KG1 (cell line): Measurements from ENCODE around the gene CATSPERZ.

Experiments
- DNase-seq: peaks from one replicate; lab custom pipeline; 2025; lab: John Stamatoyannopoulos, UW

Gene CATSPERZ

GRCh38 chr11:64342869-64343745 lies 42.9 kb downstream of the CATSPERZ start:
- DNase-seq: no peak

- no peak for DNase-seq
These were observed 43.8 kb downstream of the CATSPERZ start for GRCh38 chr11:64343767-64344559.

GRCh38 chr11:64344787-64345186 lies 44.6 kb downstream of the CATSPERZ start:
- DNase-seq: no peak

GRCh38 chr11:64347193-64347867 lies 47.2 kb downstream of the CATSPERZ start:
- DNase-seq: no peak

GRCh38 chr11:64348383-64349024 lies 48.3 kb downstream of the CATSPERZ start:
- DNase-seq: no peak

GRCh38 chr11:64349025-64349387 lies 48.8 kb downstream of the CATSPERZ start:
- DNase-seq: no peak

- no peak for DNase-seq
These were observed 49.2 kb downstream of the CATSPERZ start for GRCh38 chr11:64349404-64349803.

- DNase-seq: no peak
These were observed 51.0 kb downstream of the CATSPERZ start for GRCh38 chr11:64351136-64351631.

- DNase-seq: no peak
These were observed 52.2 kb downstream of the CATSPERZ start for GRCh38 chr11:64352099-64352994.

GRCh38 chr11:64352995-64353714 lies 53.0 kb downstream of the CATSPERZ start:
- DNase-seq: no peak

- no peak for DNase-seq
These were observed 53.8 kb downstream of the CATSPERZ start for GRCh38 chr11:64353715-64354506.
